ENCODE measurements around the gene PCMTD2. TPM values are rescaled to one million over a fixed set of nuclear protein-coding genes. Genes with fewer than 3 reads are reported as not detected.
A peak's percentile ranks its signal among the peaks of the same experiment; 100 is the strongest.

Gene PCMTD2
- total RNA-seq, 1 donor from 2014 or later: 105 TPM

DNA sequence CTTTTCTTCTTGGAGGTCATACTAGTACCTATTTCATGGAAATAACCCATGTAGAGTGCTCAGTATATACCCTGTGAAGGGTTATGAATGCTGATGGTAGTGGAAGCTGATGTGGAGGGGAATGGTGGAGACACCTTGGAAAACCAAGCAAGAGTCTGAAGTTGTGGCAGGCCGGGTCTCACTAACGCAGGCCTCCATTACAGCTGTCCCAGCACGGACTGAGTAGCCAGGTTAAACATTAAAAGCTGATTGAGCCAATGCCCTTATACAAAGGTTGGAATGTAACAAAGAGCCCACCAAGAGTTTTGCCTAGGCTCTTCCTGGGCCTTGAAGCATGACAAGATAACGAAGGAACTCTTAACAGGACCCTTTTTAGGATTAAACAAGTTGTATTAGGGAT lies 2.1 kb upstream of the PCMTD2 start:
- Mint-ChIP-seq H3K4me1 (peaks cover 27% of the 10 kb centered on the region), H3K36me3 (no peaks in the 10 kb centered on the region), H3K9me3 (no peaks in the 10 kb centered on the region), H3K4me3 (no peak overlapping the region), H3K27me3 (ENCODE audit: insufficient read depth, low read depth) (peaks cover 7% of the 10 kb centered on the region), H3K27ac (no peak overlapping the region)
- Histone ChIP-seq H4K20me1 (ENCODE audit: low read depth) (peaks cover 25% of the 10 kb centered on the region), H3K9ac (no peak overlapping the region), H3K27ac (no peak overlapping the region), H3F3A (ENCODE audit: low read depth) (no peaks in the 10 kb centered on the region), H3K27me3 (peaks cover 19% of the 10 kb centered on the region), H3K79me2 (ENCODE audit: low read depth) (peaks cover 27% of the 10 kb centered on the region), H2AFZ (replicated peaks) (no peak overlapping the region), H3K4me1 (peaks cover 12% of the 10 kb centered on the region), H3K36me3 (no peaks in the 10 kb centered on the region), H3K9me3 (ENCODE audit: low read depth) (no peaks in the 10 kb centered on the region), H3K4me3 (no peak overlapping the region), H3K4me2 (no peak overlapping the region)
- TF ChIP-seq EZH2 (IDR thresholded peaks at IDR 0.05) (no peak), CTCF (IDR thresholded peaks at IDR 0.05) (no peak), EZH2phosphoT487 (IDR thresholded peaks at IDR 0.05) (no peak)
- DNase-seq (ENCODE audit: low spot score): no peak

- H3K9ac ChIP-seq: no peak overlapping the region
- H3K4me3 ChIP-seq: no peak overlapping the region
- H3K4me1 ChIP-seq: peaks cover 12% of the 10 kb centered on the region
- Mint-ChIP-seq H3K4me1 (peaks cover 33% of the 10 kb centered on the region), H3K27me3 (ENCODE audit: insufficient read depth, low read depth) (peaks cover 5% of the 10 kb centered on the region), H3K4me3 (peak overlapping the region; percentile 81), H3K27ac (no peak overlapping the region), H3K36me3 (no peaks in the 10 kb centered on the region), H3K9me3 (no peaks in the 10 kb centered on the region)
- H3K4me2 ChIP-seq: no peak overlapping the region
- H3K79me2 ChIP-seq (ENCODE audit: low read depth): peaks cover 34% of the 10 kb centered on the region
- H3K27ac ChIP-seq: no peak overlapping the region
- no peaks in the 10 kb centered on the region for H3F3A ChIP-seq (ENCODE audit: low read depth)
- no peaks in the 10 kb centered on the region for H3K9me3 ChIP-seq (ENCODE audit: low read depth)
- peaks cover 32% of the 10 kb centered on the region for H4K20me1 ChIP-seq (ENCODE audit: low read depth)
- no peak for DNase-seq (ENCODE audit: low spot score)
- peaks cover 19% of the 10 kb centered on the region for H3K27me3 ChIP-seq
- TF ChIP-seq EZH2phosphoT487 (IDR thresholded peaks at IDR 0.05) (no peak), CTCF (IDR thresholded peaks at IDR 0.05) (no peak), EZH2 (IDR thresholded peaks at IDR 0.05) (no peak)
- H2AFZ ChIP-seq (replicated peaks): no peak overlapping the region
- no peaks in the 10 kb centered on the region for H3K36me3 ChIP-seq
These were observed 1.4 kb upstream of the PCMTD2 start for GRCh38 chr20:64254156-64254555.

GRCh38 chr20:64254571-64255360 lies 782 bp upstream of the PCMTD2 start:
- DNase-seq (ENCODE audit: low spot score): no peak
- Mint-ChIP-seq H3K27ac (peak overlapping the region; percentile 30), H3K27me3 (ENCODE audit: insufficient read depth, low read depth) (peaks cover 5% of the 10 kb centered on the region), H3K4me3 (peak overlapping the region; percentile 81), H3K4me1 (peaks cover 33% of the 10 kb centered on the region), H3K36me3 (no peaks in the 10 kb centered on the region), H3K9me3 (no peaks in the 10 kb centered on the region)
- H3F3A ChIP-seq (ENCODE audit: low read depth): no peaks in the 10 kb centered on the region
- H4K20me1 ChIP-seq (ENCODE audit: low read depth): peaks cover 35% of the 10 kb centered on the region
- H2AFZ ChIP-seq (replicated peaks): peak overlapping the region; percentile 71
- H3K36me3 ChIP-seq: no peaks in the 10 kb centered on the region
- no peak overlapping the region for H3K9ac ChIP-seq
- peaks cover 38% of the 10 kb centered on the region for H3K79me2 ChIP-seq (ENCODE audit: low read depth)
- peak overlapping the region; percentile 100 for H3K4me3 ChIP-seq
- H3K9me3 ChIP-seq (ENCODE audit: low read depth): no peaks in the 10 kb centered on the region
- TF ChIP-seq CTCF (IDR thresholded peaks at IDR 0.05) (no peak), EZH2phosphoT487 (IDR thresholded peaks at IDR 0.05) (no peak), EZH2 (IDR thresholded peaks at IDR 0.05) (no peak)
- H3K27ac ChIP-seq: no peak overlapping the region
- peak overlapping the region; percentile 100 for H3K4me2 ChIP-seq
- H3K4me1 ChIP-seq: peaks cover 12% of the 10 kb centered on the region
- H3K27me3 ChIP-seq: peaks cover 19% of the 10 kb centered on the region
